ENCODE results near the gene BMPR1B. TPM values are rescaled to one million over a fixed set of nuclear protein-coding genes. Genes with fewer than 3 reads are reported as not detected.

The BMPR1B gene
- total and polyA plus RNA-seq, 4 donors, result 0.27 to 0.70 (median 0.48) TPM

GRCh38 chr4:94895081-94895480, 137.3 kb downstream of the BMPR1B start:
- no peaks in the 10 kb centered on the region for H3K36me3 ChIP-seq (ENCODE audit: control insufficient read depth in 4 of 4, insufficient read depth in 3 of 4, low read depth in 1 of 4, low read length in 3 of 4)
- H3K27me3 ChIP-seq (ENCODE audit: control insufficient read depth in 4 of 4, insufficient read depth in 4 of 4, low read length in 3 of 4), result no peaks in the 10 kb centered on the region
- TF ChIP-seq FOXA2 (IDR thresholded peaks at IDR 0.05) (no peak), RAD21 (IDR thresholded peaks at IDR 0.05) (no peak), REST (IDR thresholded peaks at IDR 0.05) (no peak), JUND (IDR thresholded peaks at IDR 0.05) (no peak), HNF4A (conservative IDR thresholded peaks at IDR 0.05) (no peak), ATF3 (IDR thresholded peaks at IDR 0.05) (no peak), ZBTB33 (IDR thresholded peaks at IDR 0.05) (no peak), CTCF (IDR thresholded peaks at IDR 0.05; ENCODE audit: low read depth, low read length, missing input control) (no peak), HNF4G (IDR thresholded peaks at IDR 0.05) (no peak), FOXA1 (IDR thresholded peaks at IDR 0.05) (no peak), YY1 (IDR thresholded peaks at IDR 0.05) (no peak), TAF1 (conservative IDR thresholded peaks at IDR 0.05) (no peak), RXRA (IDR thresholded peaks at IDR 0.05) (no peak), EGR1 (IDR thresholded peaks at IDR 0.05; ENCODE audit: low read depth in 2 of 2) (no peak), GABPA (IDR thresholded peaks at IDR 0.05 in 1 of 2, conservative IDR thresholded peaks at IDR 0.05 in 1 of 2) (no peak), NR2F2 (IDR thresholded peaks at IDR 0.05) (no peak), MAX (IDR thresholded peaks at IDR 0.05) (no peak)
- peaks cover 0 to 2% (median 0%) of the 10 kb centered on the region in 4 donors for H3K4me1 ChIP-seq (ENCODE audit: control insufficient read depth in 4 of 4, insufficient read depth in 4 of 4, low read length in 3 of 4)
- no peak overlapping the region for H3K27ac ChIP-seq (ENCODE audit: low read depth in 1 of 2, low read length in 2 of 2)
- no peak for DNase-seq (ENCODE audit: low spot score)
- no peak overlapping the region for H3K4me3 ChIP-seq (ENCODE audit: low read depth in 1 of 3, low read length in 3 of 3)
- H3K9me3 ChIP-seq (ENCODE audit: control insufficient read depth in 4 of 4, low read length in 3 of 4), result peaks cover 0 to 2% (median under 1%) of the 10 kb centered on the region in 4 donors
- 73% methylated on average over 2 of the region's 2 CpGs for WGBS
- no peak overlapping the region for H3K9ac ChIP-seq (ENCODE audit: low read depth in 1 of 2, low read length in 2 of 2)

Data from liver (tissue), 9 donors.